ENCODE data around the gene TMEM209.
"Not testable (repeated sequence)": the region's sequence is repeated elsewhere in the genome, so short reads cannot be mapped to it uniquely, and the experiment has no call there.

TMEM209 gene

DNA sequence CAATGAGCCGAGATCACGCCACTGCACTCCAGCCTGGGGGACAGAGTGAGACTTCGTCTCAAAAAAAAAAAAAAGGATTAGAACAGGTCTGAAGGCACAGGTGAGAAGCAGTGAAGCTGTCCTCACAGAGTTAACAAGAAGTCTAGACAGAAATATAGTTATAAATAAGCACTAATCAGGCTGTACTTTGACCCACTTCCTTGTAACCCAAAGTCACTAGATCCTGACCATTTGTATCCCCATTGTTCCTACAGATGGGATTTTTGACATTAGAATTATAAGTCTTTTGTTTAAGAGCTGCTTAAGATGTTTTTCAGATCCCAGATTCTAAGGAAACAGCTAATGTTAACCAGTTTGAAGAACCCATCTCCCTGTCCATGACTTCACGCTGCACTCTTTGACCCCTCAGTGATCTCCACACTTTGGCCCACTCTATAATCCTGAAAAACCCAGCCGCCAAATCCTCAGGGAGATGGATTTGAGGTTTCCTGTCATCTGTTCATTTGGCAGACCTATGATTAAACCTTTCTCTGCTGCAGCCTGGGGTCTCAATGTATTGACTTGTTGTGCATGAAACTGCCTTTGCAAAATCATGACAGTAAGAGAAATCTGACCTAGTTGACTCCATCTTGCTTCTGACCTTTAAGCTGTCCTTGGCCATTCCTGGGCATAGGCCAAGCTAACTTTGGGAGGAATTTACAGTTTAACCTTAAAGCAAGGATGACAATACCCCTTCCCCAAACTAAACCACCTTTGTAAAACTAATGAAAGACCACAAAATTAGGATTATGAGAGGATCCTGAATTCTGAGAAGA, 13.8 kb upstream of the TMEM209 start:
- no peak for DNase-seq (ENCODE audit: low read depth)

DNA sequence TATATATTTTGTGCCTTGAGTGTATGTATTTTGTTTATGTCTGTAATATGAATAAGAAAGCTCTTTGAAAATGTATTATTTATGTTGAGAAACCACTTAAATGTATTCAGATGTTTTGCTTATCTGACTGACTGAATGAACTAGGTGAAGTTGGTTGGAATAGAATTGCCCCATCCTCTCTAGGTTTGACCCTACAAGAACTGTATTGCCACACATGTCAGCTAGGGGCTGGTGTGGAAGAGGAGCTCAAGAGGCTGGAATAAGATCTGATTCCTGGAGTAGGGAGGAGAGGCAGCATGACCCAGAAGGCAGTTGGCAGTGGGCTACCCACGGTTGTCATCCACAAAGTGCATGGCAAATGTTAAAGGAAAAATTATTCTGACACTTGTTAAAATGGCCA, 11.5 kb upstream of the TMEM209 start:
- no peak for DNase-seq (ENCODE audit: low read depth)

GRCh38 chr7:130216025-130216424, 10.8 kb upstream of the TMEM209 start:
- DNase-seq (ENCODE audit: low read depth), result no peak

DNA sequence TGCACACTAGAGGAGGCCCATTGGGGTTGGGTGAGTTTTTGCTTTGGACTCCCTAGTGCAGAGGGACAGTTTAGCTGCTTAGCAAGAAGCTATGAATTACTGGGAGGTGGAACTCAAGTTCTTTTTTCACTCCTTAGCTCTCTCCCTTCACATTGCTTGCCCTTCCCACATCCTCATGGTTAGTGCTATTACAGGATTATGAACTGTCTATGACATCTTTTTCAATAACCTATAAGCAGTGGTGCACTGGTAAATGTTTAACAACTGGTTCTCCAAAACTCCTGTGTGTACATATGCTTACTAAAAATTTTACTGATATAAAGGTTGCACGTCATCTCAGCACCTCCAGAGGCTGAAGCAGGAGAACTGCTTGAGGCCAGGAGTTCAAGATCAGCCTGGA, 8.6 kb upstream of the TMEM209 start:
- no peak for DNase-seq (ENCODE audit: low read depth)

- DNase-seq (ENCODE audit: low read depth), result no peak
Measured at GRCh38 chr7:130210181-130210935, 5.2 kb upstream of the TMEM209 start.

DNA sequence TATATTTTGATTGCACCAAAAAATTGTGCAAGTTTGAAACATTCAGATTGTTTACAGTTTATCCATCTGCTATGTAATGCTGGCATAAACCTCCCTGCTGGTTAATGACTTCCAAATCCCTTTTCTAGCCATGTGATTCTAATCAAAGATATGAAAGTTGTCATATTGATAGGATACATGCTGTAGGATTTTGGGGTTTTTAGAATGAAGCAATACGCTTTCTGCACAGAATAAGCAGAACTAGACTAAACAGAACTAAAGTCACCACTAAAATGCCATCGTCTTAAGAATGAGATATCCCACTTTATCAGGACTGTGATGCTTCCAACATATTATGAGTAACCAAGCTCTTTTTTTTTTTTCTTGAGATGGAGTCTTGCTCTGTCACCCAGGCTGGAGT, 3.3 kb upstream of the TMEM209 start:
- no peak for DNase-seq (ENCODE audit: low read depth)

DNA sequence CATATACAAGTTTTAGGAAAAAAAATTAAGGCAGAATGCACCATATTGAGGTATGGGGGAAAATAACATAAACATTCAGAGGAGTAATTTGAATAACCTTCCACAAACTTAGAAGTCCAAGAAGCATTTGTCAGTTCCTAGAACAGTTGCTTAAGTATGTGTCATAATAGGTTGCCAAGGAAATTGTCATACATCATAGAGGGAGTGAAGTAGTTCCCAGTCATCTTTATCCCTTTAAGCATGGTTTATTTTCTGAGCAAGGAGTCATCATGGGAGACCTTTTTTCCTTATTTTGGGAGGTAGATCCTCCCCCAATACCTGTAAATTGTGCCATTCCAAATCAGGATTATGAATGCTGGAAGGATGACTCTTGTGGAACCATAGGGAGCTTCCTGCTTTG, 2.4 kb upstream of the TMEM209 start, which contains the start of gene SSMEM1:
SSMEM1 (plus strand) TSS at position 219 of the 400 bp plus-strand sequence; CDS start at position 270, 51 bp downstream.
- no peak for DNase-seq (ENCODE audit: low read depth)

GRCh38 chr7:130207033-130207432, 1.8 kb upstream of the TMEM209 start:
- DNase-seq (ENCODE audit: low read depth), result no peak

DNA sequence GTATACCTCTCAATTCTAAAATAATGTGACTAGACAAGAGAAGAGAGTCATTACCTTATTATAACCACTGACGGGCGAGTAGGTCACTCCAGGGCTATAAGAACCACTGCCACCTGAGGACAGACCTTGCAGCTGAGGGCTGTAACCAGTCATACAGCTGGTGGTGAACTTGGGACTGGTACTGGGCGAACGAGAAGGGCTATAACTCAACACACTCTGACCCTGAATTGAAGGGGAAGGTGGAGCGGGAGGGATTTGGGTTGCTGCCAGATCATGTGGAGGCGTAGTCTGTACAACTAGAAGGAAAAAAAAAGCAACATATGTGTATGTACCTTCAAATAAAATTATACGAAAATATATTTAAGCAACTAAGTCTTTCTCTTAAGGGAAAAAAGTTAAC, 3.4 kb downstream of the TMEM209 start:
- no peak for DNase-seq (ENCODE audit: low read depth)

DNA sequence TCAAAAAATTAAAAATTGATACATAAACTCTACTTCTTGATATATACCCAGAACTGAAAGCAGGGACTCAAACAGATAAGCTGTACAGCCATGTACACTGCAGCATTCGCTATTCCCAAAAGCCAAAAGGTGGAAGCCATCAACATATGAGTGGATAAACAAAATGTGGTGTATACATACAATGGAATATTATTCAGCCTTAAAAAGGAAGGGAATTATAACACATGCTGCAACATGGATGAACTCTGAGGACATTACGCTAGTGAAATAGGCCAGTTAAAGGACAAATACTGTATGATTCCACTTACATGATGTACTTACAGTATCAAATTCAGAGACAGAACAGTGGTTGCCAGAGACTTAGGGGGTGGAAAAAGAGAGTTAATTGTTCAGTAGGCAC, 8.1 kb downstream of the TMEM209 start:
- DNase-seq (ENCODE audit: low read depth), result no peak

GRCh38 chr7:130196476-130196875, 8.7 kb downstream of the TMEM209 start:
- no peak for DNase-seq (ENCODE audit: low read depth)

GRCh38 chr7:130195396-130195795, 9.8 kb downstream of the TMEM209 start:
- DNase-seq (ENCODE audit: low read depth), result no peak

DNA sequence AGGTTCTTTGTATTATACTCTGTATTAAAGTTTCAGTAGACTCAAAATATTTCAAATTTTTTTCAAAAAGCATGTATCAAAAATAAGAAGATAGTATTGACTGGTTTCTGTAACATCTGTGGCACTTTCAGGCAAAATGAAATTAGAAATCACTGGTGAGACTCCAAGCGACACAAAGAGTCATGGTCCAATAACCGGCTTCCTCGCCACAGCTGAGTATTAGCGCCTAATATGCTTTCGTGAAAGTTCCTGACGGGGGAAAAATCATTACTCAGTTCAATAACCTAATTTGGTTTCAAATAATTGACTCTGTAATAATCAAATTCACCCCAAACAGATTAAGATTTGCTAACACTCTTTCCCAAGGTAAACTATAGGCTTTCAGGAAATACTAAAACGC, 13.4 kb downstream of the TMEM209 start:
- no peak for DNase-seq (ENCODE audit: low read depth)

- no peak for DNase-seq (ENCODE audit: low read depth)
Measured at GRCh38 chr7:130189343-130189742, 15.9 kb downstream of the TMEM209 start.

DNA sequence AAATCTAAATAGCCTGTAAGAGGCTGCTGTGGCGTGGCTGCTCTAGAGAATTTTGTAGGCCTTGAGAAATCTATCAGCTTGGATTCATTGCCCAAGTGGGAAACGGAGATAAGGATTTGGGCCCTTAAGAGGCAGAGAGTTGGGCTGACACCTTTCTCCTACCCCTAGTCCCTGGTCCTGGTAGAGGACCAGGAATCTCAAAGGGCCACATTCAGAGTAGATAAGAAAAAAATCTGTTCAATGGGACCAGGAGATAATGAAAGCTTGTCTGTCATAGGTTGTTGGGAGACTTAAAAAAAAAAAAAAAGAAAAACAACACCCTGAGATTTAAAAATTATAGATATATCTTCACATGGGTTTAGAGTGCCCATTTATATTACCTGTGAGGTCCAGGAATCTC, 17.8 kb downstream of the TMEM209 start:
- DNase-seq (ENCODE audit: low read depth), result no peak

DNA sequence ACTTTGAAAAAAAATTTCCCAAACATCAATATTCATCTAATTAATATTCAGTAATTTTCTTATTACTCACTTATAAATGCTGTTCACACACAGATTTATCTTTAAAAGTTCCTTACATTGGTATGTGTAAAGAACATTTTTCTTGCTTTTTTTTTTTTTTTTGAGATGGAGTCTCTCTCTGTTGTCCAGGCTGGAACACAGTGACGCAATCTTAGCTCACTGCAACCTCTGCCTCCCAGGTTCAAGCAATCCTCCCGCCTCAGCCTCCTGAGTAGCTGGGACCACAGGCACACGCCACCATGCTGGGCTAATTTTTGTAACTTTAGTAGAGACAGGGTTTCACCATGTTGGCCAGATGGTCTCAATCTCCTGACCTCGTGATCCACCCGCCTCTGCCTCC, 20.9 kb downstream of the TMEM209 start:
- DNase-seq (ENCODE audit: low read depth), result not testable (repeated sequence)

- no peak for DNase-seq (ENCODE audit: low read depth)
Measured at GRCh38 chr7:130182990-130183389, 22.2 kb downstream of the TMEM209 start.

- DNase-seq (ENCODE audit: low read depth), result no peak
Measured at GRCh38 chr7:130181263-130181605, 24.0 kb downstream of the TMEM209 start.

DNA sequence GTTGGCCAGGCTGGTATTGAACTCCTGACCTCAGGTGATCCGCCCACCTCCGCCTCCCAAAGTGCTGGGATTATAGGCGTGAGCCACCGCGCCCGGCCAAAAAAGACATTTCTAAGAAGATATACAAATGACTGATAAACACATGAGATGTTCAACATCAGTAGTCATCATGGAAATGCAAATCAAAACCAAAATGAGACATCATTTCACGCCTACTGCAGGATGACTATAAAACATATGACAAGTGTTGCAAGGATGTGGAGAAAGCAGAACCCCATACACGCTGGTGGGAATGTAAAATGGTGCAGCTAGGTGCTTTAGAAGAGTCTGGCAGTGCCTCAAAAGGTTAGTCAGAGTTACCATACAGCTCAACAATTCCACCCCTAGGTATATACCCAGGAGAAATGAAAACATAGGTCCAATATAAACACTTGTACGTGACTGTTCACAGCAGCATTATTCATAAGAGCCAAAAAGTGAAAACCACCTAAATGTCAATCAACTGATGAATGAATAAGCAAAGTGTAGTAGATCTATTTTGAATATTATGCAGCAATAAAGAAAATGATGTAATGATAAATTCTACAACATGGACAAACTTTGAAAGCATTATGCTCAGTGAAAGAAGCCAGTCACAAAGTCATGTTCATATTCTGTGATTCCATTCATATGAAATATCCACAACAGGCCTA, 24.5 kb downstream of the TMEM209 start:
- no peak for DNase-seq (ENCODE audit: low read depth)

DNA sequence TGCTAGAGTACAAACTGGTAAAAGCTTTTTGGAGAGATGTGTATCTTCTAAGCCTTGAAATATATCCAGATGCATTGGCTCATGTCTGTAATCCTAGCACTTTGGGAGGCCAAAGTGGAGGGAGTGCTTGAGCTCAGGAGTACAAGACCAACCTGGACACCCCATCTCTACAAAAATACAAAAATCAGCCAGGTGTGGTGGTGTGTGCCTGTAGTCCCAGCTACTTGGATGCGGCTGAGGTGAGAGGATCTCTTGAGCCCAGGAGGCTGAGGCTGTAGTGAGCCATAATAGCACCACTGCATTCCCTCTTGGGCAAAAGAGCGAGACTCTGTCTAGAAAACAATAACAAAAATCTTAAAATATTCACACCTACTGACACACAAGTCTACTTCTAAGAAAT, 25.6 kb downstream of the TMEM209 start:
- no peak for DNase-seq (ENCODE audit: low read depth)

DNA sequence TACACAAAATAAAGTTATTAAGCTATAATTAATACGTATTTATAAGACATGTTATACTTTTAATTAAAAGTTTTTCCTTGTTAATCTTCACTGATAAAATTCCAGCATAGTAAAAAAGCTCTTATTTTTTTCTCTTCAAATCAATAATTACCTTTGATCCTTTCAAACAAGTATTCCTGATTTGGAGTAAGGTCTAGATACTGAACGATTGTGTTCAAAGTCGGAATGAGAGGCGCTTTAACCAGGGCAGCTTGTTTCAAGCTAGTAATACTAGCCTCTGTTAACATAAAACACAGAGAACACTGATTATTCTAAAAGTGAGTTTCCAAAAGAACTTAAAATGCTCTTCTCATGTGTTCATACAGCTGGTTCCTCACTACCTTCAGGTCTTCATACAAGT, 27.0 kb downstream of the TMEM209 start:
- DNase-seq (ENCODE audit: low read depth), result no peak

DNA sequence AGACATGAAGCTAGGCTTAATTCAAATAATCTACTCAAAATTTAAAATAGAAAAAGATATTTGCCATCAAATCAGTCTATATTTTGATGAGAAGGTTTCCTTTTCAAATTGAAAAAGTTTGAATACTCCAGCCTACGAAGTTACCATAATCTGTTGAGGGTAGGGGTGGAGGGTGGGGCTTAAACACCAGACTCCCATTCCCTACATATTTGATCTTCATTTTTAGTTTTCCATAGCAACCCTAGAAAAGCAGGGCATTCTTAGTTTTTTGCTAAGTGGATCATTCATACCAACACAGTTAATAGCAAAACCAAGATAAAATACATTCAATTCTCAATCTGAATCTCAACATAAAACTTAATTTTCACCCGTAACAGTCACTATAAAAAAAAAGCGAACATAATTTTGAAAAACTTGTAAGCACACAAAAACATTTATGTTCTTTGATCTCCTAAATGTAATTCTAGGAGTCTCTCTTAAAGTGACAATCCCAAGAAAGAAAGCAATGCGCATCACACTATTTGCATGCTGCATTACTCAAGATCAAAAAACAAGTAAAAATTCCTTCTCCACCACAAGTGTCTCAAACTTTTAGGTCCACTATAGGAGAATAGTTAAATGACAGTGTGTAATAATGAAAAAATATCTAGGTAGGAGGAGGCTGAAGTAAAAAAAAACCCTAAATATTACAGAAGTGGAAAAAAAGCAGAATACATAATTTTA, 30.8 kb downstream of the TMEM209 start:
- DNase-seq (ENCODE audit: low read depth), result no peak

Measured in stimulated activated CD4-positive, alpha-beta T cell treated with anti-CD3 and anti-CD28 coated beads, Interleukin-2, amount 100 ng/mL, for 4 hours (primary cell).